ENCODE data around the gene FAM120A. TPM values are rescaled to one million over a fixed set of nuclear protein-coding genes. Genes with fewer than 3 reads are reported as not detected.

FAM120A gene
- total RNA-seq, 1 experiment from 2014 or later = 53.3 TPM

- H3K4me3 Mint-ChIP-seq = no peak overlapping the region
Observed at GRCh38 chr9:93536167-93536566, 84.7 kb downstream of the FAM120A start.

GRCh38 chr9:93536874-93537273 lies 85.4 kb downstream of the FAM120A start:
- Mint-ChIP-seq H3K4me1 (peaks cover 11% of the 10 kb centered on the region), H3K27ac (peak overlapping the region; percentile 59; the same call in 1 of the 2 replicates), H3K27me3 (ENCODE audit: low read depth) (no peaks in the 10 kb centered on the region), H3K9me3 (no peaks in the 10 kb centered on the region), H3K4me3 (no peak overlapping the region), H3K36me3 (peaks cover 24% of the 10 kb centered on the region)
- POLR2A ChIA-PET = no interaction called here
- ATAC-seq (peak; percentile 52), DNase-seq (ENCODE audit: low spot score) (no peak)
- TF ChIP-seq ATF2 (CRISPR knock-in tag; IDR thresholded peaks at IDR 0.05; ENCODE audit: borderline replicate concordance, low read depth) = no peak
- no peak for TF ChIP-seq ATF6 (CRISPR knock-in tag; IDR thresholded peaks at IDR 0.05)
- TF ChIP-seq ZSCAN18 (CRISPR knock-in tag; IDR thresholded peaks at IDR 0.05) = no peak
- no peak for TF ChIP-seq ZBTB43 (CRISPR knock-in tag; IDR thresholded peaks at IDR 0.05)
- TF ChIP-seq ZNF138 (CRISPR knock-in tag; conservative IDR thresholded peaks at IDR 0.05) = no peak
- no peak for TF ChIP-seq NR1H2 (CRISPR knock-in tag; IDR thresholded peaks at IDR 0.05)
- no peak for TF ChIP-seq RELA (CRISPR knock-in tag; IDR thresholded peaks at IDR 0.05; ENCODE audit: borderline replicate concordance)
- no peak for TF ChIP-seq NFYB (CRISPR knock-in tag; conservative IDR thresholded peaks at IDR 0.05; ENCODE audit: low read depth)
- no peak for TF ChIP-seq NR2C2 (CRISPR knock-in tag; IDR thresholded peaks at IDR 0.05)
- no peak for TF ChIP-seq MXD4 (CRISPR knock-in tag; IDR thresholded peaks at IDR 0.05; ENCODE audit: borderline replicate concordance)
- no peak for TF ChIP-seq FOXP4 (CRISPR knock-in tag; IDR thresholded peaks at IDR 0.05)
- TF ChIP-seq SP1 (CRISPR knock-in tag; conservative IDR thresholded peaks at IDR 0.05) = no peak
- no peak for TF ChIP-seq ZNF671 (CRISPR knock-in tag; IDR thresholded peaks at IDR 0.05)
- no peak for TF ChIP-seq RORB (CRISPR knock-in tag; IDR thresholded peaks at IDR 0.05)
- TF ChIP-seq NFATC4 (CRISPR knock-in tag; IDR thresholded peaks at IDR 0.05) = no peak
- CTCF ChIA-PET = interaction anchor here (1.1 kb wide), 1 partner anchor 86 kb away, joined by 3 read pairs; the partner anchor contains the start of gene FAM120A

More at GRCh38 chr9:93536167-93536566, 84.7 kb downstream of the FAM120A start:
- no peak for TF ChIP-seq ZNF423 (CRISPR knock-in tag; IDR thresholded peaks at IDR 0.05)
- TF ChIP-seq FOXK1 (CRISPR knock-in tag; IDR thresholded peaks at IDR 0.05) = no peak
- TF ChIP-seq IRF2 (CRISPR knock-in tag; IDR thresholded peaks at IDR 0.05; ENCODE audit: borderline replicate concordance, low read depth) = no peak
- TF ChIP-seq ATF1 (CRISPR knock-in tag; IDR thresholded peaks at IDR 0.05) = no peak
- no peak for TF ChIP-seq CREM (CRISPR knock-in tag; IDR thresholded peaks at IDR 0.05)
- no peak for TF ChIP-seq RELA (CRISPR knock-in tag; IDR thresholded peaks at IDR 0.05; ENCODE audit: borderline replicate concordance)
- no peak for TF ChIP-seq NFYB (CRISPR knock-in tag; conservative IDR thresholded peaks at IDR 0.05; ENCODE audit: low read depth)
- TF ChIP-seq STAT6 (CRISPR knock-in tag; conservative IDR thresholded peaks at IDR 0.05; ENCODE audit: low read depth) = no peak
- DNase-seq (ENCODE audit: low spot score) (no peak), ATAC-seq (no peak)
- no peaks in the 10 kb centered on the region for H3K9me3 Mint-ChIP-seq
- ChIA-PET CTCF (no interaction called here), POLR2A (no interaction called here)
- H3K4me1 Mint-ChIP-seq = peaks cover 6% of the 10 kb centered on the region
- H3K27me3 Mint-ChIP-seq (ENCODE audit: low read depth) = no peaks in the 10 kb centered on the region
- peaks cover 30% of the 10 kb centered on the region for H3K36me3 Mint-ChIP-seq
- H3K27ac Mint-ChIP-seq = peak overlapping the region; percentile 9; the same call in 1 of the 2 replicates

All from WTC11 (cell line).